NCI-H187 treated with DMSO at 0.1 percent for 48 hours (cell line): ENCODE results near the gene TMEM86B.
"Not testable (repeated sequence)": the region's sequence is repeated elsewhere in the genome, so short reads cannot be mapped to it uniquely, and the experiment has no call there.

Experiments used
- DNase-seq: peaks from one replicate; lab custom pipeline; 2025; lab: John Stamatoyannopoulos, UW

The TMEM86B gene

DNA sequence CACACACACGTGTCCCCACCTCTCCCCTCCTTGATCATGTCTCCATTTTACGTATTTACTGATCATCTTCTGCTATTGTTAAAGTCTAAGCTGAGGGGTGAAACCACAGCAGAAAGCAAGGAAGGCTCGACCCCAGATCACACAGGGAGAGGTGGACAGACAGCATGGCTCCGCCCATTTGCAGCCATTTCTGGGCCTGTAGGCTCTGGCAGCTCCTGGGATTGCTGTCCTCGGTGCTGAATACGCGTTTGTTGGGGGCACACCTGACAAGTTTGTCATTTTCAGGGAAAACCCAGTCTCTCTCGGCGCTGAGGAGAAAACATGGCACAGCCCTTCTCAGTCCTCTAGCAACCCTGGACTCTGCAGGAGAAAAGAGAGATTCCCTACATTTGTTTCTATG is 8.0 kb downstream of the TMEM86B start:
- DNase-seq: no peak

DNA sequence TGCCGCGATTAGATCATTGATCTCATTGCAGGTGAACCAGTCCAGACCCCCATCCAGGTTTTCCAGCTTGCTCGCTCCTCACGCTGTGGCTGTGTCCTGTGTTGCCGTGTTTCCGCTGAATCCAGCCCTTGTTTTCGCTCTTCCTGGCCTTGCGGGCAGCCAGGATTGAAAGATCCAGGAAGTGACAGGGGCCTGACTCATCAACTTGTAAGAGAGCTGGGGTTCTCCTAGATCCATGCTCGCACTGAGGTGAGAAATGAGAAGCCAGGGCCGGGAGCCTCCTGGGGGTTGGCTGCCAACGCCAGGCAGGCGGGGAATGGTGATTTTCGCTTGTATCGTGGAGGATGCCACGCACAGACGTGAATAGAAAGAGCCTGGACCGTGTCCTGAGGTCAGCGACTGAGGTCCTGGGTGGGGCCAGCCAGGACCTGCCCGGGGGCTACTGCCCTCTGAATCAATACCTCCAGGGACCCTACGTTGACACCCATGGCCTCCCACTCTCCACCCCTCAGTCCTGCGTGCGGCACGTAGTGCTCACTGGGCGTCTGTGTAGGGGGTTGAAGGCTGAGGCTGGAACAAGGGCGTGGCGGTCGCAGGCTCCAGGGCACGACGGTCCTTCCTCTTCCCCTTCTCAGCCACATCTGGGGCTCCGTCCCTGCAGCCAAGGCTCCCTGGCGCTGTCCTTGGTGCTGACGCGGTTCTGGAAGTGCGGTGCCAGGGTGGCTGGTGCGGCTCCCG is 11.9 kb downstream of the TMEM86B start:
- peak; percentile 83 for DNase-seq

DNA sequence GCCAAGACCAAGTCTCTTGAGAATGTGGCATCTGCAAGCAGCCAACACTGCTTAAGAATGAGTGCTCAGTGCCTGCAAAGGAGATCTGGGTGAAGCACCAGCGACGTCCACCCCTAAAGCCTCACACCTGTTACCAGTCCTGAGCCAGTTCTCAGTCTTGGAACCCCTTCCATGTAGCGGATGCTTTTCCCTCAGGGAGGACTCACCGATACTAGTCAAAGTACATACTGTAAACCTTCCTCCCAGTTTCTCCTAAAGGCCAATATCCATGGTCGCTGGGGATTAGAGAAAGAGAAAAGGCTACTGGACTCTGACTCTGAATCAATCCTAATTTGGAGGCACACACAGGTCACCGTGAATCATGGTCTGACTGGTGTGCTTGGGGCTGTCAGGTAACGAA is 15.0 kb downstream of the TMEM86B start:
- DNase-seq: no peak

DNA sequence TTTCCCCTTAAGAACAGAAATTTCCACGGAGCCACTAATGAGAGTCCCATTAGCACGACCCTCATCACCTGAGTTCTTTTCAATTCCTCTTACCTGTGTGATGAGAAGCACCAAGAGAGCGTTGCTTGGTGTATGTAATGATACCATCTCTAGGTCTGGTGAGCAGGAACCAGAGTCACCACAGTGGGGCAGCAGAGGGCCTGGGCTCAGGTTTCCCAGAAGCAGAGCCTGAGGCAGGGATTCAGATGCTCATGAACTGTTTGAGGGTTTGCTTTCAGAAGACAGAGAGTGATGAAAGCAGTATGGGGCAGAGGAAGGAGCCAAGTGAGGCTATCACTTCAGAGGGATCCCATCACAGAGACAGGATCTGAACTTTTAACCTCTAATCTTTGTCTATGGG is 16.1 kb downstream of the TMEM86B start:
- no peak for DNase-seq

DNA sequence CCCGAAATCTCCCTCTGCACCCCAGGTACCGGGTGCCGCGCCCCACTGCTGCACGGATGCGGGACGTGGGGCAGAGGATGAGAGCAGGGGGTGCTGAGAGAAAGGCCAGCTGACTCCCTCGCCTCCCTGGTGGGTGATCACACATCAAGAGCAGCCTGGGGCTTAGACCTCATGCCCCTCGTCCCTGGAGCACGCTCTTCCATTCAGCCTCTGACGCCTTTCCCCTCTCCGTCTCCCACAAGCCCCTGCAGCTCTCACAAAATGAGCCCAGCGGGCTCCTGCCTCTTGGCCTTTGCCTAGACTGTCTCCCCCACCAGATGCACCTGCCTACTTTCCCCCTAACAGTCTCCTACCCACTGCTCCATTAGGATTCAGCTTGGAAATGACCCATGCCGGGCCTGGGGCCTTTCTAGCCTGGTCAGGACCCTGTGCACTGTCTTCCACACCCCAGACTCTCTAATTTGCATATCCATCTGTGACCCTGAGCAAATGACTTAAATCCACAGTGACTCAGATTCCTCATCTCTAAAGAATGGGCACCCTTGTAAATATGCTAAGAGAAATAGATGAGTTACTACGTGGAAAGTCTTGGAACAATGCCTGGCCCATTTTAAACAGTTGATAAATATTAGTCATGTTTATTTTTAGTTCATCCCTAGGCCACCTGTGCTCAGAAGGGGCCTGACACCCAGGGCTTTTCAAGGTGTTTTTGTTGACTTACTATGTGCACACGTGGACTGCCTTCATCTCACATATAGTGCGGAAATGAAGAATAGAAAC is 18.7 kb downstream of the TMEM86B start:
- no peak for DNase-seq

DNA sequence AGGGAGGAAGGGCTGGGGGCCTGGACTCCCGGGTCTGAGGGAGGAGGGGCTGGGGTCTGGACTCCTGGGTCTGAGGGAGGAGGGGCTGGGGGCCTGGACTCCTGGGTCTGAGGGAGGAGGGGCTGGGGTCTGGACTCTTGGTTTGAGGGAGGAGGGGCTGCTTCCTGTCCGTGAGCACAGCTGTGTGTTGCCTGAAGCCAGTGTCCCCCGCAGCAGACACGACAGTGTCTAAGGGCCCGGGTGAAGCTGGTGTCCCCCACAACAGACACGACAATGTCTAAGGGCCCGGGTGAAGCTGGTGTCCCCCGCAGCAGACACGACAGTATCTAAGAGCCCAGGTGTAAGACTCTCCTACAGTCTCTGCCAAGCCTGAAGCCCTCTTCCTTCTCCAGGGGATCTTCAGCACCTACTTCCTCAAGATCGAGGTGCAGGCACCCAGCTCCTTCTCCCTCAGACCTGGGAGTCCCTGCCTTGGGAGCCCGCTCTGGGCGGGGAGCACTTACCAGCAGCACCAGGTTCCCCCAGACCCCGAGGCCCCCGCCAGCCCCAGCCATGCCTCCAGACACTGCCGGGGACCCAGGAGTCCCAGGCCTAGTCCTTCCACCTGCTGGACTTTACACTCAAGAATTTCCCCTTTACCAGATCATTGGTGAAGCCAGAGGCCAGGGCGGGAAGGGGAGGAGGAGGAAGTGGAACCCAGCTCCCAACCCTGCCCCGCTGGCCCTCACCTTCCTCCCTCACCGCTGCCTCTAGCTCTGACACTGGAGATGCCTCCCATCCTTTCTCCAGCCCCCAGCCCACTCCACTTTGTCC is 19.5 kb downstream of the TMEM86B start, which contains the start of gene PTPRH:
Gene PTPRH, minus strand, starts transcription at position 622 of the 813 bp plus-strand sequence. Its CDS starts 68 bp downstream, at position 554.
- DNase-seq: no peak

DNA sequence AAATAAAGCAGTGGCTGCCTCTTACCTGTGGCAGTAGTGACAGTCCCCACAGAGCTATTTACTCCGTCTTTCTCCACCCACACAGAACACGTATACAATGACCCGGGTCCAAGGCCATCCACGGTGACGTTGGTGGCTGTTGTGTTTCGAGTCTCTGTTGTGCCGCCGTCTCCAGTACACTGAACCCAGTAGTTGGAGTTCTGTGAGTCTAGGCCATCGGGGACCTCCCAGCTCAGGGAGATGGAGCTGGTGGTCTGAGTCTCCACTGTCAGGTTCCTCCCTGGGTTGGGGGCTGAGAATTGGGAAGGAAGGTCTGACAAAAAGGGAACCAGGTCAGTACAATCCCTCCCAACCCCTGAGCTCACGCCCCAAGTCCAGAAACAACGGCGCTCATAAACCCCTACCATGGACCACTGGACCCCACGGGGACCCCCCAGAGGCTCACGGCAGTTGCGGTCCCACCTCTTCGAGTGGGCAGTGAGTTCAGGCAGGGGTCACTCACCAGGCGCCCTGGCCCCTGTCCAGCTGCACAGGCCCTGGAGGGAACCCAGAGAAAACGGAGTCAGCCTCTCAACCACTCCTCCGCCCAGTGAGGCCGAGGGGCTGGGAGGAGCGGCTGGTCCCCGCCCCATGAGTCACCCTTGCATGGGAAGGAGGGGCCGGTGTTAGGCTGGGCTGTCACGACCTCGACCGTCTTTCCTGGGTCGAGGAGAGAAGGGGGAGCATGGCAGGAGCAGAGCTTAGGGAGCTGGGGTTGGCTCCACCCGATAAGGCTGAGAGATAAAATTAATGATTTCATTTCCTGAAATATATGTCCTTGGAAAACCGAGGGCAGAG is 21.7 kb downstream of the TMEM86B start:
- DNase-seq: no peak

DNA sequence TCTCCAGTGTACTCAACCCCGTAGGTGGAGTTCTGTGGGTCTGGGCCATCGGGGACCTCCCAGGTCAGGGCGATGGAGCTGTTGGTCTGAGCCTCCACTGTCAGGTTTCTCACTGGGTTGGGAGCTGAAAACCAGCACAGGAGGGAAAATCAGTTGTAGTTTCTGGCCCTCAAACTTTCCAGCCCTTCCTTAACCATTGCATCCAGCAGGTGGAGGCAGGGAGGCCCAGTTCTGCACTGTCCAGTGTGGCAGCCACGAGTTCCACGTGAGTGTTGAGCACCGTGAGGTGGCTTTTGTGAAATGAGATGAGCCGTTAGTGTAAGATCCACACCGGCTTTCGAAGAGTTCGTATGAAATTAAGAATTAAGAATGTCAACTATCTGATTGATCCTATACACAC is 26.4 kb downstream of the TMEM86B start:
- DNase-seq: not testable (repeated sequence)

DNA sequence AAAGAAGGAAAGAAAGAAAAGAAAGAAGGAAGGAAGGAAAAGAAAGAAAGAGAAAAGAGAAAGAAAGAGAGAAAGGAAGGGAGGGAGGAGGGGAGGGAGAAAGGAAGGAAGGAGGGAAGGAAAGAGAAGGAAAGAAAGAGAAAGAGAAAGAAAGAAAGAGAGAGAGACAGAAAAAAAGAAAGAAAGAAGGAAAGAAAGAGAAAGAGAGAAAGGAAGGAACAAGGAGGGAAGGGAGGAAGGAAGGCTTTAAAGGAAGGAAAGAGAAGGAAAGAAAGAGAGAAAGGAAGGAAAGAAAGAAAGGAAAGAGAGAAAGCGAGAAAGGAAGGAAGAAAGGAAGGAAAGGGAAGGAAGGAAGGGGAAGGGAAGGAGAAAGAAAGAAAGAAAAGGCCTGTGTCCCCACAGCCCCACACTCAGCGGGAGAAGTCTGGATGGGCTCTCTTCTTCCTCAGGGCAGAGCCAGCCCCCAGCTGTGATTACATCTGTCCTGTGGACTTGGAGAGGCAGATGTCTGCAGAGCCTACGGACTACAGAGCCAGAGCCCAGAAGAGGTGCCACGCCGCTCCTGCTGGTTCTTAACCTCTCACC is 28.9 kb downstream of the TMEM86B start:
- no peak for DNase-seq

DNA sequence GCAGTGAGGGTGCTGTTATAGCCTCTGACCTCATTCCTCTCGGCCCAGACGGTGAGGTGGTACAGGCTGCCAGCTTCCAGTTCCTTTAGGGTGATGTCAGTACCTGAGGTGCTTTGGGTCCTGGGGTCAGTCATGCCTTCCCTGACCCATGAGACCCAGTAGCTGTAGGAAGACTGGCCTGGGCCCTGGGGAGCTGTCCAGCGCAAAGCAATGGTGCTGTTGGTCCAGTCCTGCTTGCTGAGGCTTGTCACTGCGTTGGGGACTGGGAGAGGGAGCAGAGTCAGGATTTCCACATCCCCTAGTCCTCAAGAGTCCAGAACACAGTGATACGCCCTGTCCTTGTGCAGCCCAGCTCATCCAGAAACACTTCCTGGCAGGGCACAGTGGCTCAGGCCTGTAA is 29.9 kb downstream of the TMEM86B start:
- no peak for DNase-seq

DNA sequence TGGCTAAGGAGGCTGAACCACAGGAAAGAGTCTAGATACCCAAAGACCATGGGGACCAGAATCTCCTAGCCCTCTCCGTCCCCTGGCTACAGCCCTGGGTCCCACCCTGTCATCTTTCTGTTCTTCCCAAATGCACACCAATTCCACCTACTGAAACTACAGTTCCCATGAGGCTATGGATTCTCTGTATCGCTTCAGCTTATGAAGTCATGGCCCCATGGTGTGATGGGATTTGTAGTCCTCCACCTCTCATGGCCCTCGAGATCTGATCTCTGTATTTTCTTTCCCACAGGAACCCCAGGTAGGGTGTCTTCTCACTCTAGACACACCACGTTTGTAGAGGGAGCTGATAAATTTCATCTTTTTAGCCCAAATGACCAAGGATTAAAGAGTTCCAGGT is 31.0 kb downstream of the TMEM86B start:
- no peak for DNase-seq

DNA sequence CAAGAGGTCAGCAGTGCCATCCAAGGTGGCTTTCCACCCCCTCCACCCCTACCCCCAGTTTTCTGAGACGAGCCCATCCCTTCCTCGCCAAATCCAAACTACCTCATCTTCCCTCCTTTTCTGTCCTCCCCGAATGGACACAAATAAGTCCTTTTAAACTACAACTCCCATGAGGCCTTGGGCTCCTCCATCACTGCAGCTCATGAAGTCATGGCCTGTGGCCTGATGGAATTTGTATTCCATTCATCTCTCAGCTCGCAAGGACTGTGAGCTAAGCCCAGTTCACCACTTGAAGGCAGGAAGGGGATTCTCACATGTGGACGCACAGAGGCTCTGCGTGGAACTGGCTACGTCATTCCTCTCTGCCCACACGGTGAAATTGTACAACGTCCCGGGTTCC is 31.8 kb downstream of the TMEM86B start:
- DNase-seq: no peak

DNA sequence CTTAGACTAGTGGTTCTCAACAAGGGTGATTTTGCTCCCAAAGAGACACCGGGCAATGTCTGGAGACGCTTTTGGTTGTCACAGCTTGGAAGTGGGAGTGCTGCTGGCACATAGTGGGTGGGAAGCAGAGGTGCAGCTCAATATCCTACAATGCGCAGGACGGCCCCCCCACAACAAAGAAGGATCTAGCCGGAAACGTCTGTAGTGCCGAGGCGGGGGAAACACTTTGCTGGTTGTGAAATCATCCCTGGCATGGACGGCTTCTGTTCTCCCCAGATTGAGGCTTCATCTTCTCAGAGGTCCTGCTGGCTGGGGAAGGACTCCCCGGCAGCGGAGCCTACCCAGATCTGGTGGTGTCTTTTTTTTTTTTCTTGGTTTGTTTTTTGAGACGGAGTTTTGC is 35.1 kb downstream of the TMEM86B start:
- no peak for DNase-seq

DNA sequence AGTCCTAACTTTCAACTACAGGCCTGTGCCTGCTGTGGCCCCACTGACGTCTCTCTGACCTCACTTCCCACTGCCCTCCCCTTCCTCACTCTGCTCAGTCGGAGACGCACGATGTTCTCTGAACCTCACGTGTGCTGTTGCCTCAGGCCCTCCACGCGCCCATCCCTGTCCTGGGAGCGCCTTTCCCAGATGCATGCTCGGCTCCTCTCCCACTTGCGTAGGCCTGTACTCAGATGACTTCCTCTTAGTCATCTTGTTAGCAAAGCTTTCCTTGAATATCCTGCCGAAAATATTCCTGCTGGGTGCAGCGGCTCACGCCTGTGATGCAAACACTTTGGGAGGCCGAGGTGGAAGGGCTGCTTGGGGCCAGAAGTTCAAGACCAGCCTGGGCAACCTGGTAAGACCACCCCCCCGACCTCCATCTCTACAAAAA is 39.1 kb downstream of the TMEM86B start:
- DNase-seq: no peak

DNA sequence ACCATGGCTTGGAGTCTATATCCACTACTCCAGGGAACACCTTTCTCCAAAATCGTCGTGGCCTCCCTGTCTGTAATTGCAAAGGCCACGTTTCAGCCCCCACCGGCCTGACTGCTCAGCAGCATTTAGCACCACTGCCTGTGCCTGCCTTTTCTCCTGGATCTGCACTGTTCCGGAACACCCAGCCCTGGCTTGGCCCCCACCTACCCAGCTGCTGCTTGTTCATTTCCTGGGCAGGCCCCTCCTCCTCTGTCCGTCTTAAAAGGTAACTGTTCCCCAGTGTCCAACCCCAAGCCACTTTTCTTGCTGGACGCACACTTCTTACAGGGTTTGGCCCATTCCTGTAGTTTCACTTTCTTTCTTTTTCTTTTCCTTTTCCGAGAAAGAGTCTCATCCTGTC is 39.9 kb downstream of the TMEM86B start:
- no peak for DNase-seq

DNA sequence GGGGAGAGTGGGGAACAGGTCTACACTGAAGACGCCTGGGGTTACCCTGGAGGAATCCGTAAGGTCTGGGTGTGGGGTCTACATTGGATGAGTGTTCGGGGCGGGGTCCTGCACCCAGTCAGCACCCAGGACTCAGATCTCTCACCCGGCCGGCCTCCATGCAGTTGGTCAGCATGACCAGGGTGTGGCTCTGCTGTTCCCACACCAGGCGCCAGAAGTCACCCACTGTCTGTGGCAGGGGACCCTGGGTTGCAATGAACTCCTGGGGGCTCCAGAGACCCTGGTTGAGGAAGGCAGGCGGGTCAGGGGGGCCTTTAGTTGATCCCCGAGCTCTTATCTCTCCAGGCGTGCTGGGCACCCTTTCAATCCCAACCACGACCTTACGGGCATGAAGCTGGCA is 42.5 kb downstream of the TMEM86B start:
- DNase-seq: no peak

DNA sequence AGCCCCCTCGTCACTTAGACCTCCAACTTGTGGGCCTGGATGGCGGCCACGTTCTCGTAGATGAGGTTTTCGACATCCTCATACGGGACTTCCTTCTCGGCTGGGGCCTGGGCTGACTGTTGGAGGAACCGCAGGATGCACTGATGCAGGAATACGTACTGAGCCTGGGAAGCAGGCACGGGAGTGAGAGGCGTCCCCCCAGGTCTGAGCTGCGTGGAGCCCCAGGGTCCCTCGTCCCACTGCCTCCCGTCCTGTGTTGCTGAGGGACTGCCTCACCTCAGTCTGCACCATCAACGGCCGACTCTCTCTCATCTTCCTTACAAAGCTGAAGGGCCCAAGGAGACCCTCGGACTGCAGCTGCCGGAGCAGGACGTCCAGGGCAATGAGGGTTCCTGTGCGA is 46.8 kb downstream of the TMEM86B start:
- no peak for DNase-seq

DNA sequence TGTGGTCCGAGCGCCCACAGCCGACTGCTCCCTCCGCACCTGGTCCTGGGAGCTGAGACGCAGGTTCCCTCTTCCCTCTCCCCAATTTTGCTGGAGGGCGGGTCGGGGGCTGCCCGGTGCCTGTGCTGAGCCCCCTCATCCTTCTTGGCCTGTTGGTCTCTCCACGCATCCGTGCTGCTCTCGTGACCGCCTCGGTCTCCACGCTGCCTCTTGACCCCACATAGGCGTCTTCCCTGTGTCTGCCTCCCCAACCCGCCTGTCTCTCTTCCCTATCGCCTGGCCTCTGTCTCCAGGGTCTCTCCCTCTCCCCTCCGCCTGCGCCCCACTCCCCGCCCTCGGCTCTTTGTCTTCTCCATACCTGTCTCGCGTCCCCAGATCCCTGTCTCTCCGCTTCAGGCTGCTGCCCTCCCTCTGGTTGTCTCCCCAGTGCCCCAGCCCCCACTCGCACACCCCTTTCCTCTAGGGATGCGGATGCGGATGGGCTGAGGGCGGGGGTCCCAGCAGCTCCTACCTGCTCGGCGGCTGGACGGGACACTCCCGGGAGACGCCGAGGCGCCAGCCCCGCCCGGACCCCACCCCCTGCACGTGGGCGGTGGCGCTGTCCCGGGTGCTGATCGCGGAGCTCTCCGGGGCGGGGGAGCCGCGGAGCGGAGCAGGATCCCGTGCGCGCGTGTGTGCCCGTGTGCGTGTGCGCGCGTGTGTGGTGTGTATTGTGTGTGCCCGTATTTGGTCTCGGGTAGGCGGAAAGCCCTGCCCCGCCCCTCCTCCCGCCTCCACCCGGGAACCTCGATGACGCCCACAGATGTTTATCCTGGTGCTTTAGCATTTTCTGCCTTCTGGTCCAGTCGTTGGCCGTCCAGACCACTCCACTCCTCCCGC is 48.7 kb downstream of the TMEM86B start, which contains the start of gene SYT5:
Gene SYT5, minus strand, starts transcription at position 684 of the 879 bp plus-strand sequence. CDS start 1,248 bp downstream, outside the sequence.
- DNase-seq: no peak

DNA sequence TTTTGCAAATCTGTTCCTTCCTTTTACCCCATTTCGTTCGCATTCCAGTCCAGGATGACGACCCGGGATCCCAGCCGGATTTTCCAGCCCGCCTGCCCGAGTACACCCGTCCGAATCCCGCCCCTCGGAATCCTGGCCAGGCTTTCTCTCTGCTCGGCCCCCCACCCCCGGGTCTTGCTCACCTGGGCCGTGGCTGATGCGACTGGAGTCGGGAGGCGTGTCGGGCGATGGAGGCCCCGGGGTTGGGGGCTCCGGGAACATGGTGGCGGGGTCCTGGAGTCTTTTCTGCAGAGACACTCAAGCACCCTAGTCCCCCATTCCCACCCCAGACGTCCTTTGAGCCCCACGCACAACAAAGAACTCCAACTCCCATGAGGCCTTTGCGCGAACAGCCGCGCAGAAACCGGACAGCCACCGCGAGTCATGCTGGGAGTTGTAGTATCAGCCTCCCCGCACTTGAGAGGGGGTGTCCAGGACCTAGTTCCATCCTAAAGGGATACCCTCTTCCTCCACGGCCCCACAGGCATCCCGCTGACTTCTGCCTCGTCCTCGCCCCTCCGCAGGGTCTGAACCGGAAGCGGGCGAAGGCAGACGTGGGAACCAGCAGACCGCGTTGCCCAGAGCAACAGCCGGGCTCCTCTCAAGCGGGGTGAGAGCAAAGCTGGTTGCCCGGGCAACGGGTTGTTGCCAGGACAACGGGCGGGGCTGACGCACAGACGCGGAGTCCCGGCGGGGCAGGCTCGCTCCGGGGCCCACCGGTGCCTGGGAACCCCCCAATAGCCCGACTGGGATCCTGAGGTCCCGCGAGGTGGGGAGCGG is 49.6 kb downstream of the TMEM86B start:
- peak; percentile 69 for DNase-seq
